GM18526 (cell line): Measurements from ENCODE around the gene CELSR2.

ENCODE experiments used
- POLR2A ChIP-seq: IDR thresholded peaks from 3 replicates; pipeline ENCODE4 v1.6.1; 2011; ENCODE audit not compliant: insufficient read length; ENCODE audit errors: extremely low read depth

The CELSR2 gene

DNA sequence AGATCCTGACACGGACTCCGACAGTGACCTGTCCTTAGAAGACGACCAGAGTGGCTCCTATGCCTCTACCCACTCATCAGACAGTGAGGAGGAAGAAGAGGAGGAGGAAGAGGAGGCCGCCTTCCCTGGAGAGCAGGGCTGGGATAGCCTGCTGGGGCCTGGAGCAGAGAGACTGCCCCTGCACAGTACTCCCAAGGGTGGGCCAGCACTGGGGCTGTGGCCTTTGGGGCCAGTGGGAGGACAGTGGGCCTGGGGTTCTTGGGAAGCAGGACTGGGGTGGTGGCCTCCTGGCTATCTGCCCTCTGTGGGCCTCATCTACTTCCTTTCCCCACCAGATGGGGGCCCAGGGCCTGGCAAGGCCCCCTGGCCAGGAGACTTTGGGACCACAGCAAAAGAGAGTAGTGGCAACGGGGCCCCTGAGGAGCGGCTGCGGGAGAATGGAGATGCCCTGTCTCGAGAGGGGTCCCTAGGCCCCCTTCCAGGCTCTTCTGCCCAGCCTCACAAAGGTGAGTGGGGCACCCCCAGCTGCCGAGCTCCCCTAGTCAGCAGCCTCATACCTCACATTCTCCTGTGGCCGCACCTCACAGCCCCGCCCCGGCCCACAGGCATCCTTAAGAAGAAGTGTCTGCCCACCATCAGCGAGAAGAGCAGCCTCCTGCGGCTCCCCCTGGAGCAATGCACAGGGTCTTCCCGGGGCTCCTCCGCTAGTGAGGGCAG is 23.6 kb downstream of the CELSR2 start:
- no peak for TF ChIP-seq POLR2A

DNA sequence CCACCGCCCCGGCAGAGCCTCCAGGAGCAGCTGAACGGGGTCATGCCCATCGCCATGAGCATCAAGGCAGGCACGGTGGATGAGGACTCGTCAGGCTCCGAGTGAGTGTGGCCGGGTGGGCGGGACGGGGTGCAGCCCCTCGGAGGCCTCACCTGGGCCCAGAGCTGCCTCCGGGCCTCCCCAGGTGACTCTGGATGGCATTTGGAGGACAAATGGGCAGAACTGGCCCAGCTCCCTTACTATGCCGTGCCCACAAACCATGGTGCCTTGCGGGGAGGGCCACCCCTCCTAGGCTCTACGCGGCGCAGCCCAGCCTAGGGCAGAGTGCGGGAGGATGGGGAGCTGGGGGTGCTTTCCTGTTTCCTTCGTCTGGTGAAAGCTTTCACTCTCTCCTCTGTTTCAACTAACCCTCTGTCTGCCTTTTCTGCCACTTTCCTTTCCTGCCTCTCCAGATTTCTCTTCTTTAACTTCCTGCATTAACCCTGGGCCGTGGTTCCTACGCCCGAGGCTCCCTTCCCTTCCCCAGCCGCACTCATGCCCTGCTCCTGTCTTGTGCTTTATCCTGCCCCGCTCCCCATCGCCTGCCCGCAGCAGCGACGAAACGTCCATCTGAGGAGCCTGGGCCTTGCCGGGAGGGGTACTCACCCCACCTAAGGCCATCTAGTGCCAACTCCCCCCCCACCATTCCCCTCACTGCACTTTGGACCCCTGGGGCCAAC is 24.4 kb downstream of the CELSR2 start:
- TF ChIP-seq POLR2A = no peak

DNA sequence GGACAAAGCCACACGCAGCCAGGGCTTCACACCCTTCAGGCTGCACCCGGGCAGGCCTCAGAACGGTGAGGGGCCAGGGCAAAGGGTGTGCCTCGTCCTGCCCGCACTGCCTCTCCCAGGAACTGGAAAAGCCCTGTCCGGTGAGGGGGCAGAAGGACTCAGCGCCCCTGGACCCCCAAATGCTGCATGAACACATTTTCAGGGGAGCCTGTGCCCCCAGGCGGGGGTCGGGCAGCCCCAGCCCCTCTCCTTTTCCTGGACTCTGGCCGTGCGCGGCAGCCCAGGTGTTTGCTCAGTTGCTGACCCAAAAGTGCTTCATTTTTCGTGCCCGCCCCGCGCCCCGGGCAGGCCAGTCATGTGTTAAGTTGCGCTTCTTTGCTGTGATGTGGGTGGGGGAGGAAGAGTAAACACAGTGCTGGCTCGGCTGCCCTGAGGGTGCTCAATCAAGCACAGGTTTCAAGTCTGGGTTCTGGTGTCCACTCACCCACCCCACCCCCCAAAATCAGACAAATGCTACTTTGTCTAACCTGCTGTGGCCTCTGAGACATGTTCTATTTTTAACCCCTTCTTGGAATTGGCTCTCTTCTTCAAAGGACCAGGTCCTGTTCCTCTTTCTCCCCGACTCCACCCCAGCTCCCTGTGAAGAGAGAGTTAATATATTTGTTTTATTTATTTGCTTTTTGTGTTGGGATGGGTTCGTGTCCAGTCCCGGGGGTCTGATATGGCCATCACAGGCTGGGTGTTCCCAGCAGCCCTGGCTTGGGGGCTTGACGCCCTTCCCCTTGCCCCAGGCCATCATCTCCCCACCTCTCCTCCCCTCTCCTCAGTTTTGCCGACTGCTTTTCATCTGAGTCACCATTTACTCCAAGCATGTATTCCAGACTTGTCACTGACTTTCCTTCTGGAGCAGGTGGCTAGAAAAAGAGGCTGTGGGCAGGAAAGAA is 25.5 kb downstream of the CELSR2 start:
- TF ChIP-seq POLR2A = no peak

DNA sequence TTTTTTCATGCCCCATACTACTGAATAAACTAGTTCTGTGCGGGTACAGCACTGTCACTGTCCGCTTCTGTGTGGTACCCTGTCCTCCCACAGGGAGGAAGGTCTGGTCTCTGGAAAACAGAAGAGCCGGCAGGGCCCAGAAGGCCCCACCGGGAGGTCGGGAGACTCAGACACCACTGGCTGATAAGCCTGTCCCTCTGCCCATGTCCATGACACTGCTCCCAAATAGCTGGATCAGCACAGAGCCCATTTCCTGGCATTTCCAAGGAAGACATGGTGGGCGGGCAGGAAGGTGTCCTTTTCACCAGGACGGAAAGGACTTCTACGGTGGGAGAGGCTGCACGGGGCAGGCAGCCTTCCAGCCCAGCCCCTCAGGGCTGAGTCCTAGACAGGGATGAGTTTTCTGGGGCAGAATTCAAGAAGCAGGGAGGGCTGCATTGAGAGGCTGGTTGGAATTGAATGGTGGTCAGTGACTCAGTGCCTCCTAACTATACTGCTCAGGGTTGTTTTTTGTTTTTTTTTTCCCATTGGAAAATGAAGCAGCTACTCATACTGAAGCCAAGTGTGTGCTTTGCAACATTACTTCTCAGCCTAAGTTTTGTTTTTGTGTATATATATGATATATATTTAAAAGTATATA is 26.5 kb downstream of the CELSR2 start:
- no peak for TF ChIP-seq POLR2A

DNA sequence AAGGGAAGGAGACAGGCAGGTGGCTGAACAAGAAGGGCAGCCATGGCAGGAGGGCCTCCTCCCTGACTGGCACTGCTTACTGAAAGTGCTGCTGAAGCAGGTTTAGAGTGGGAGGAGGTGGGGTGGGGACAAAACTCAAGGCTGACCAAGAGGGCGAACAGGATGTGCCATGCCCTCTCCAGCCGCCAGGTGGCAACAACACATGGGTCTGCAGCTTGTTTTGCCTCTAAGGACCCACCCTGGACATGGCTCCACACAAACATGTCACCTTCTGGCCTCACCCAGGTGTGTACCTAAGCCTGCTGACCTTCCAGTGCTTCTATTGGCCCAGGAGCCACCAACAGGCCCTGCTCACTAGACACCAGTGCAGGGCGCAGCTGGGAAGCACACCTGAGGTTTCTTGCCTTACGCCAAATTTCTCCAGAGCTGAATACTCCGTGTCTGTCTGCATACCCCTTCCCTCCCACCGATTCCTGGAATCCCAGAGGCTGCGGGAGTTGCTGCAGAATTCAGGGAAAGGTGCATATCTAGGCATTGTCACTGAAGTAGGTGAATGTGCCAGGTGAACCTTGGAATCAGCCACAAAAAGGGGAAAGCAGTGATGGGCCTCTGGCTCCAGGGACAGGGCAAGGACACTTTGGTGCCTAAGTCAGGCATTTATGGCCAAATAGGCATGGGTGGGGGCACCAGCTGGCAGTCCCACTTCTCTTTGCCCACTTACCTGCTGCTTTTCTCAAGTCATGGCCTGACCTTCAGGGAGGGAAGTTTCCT is 28.3 kb downstream of the CELSR2 start:
- no peak for TF ChIP-seq POLR2A

DNA sequence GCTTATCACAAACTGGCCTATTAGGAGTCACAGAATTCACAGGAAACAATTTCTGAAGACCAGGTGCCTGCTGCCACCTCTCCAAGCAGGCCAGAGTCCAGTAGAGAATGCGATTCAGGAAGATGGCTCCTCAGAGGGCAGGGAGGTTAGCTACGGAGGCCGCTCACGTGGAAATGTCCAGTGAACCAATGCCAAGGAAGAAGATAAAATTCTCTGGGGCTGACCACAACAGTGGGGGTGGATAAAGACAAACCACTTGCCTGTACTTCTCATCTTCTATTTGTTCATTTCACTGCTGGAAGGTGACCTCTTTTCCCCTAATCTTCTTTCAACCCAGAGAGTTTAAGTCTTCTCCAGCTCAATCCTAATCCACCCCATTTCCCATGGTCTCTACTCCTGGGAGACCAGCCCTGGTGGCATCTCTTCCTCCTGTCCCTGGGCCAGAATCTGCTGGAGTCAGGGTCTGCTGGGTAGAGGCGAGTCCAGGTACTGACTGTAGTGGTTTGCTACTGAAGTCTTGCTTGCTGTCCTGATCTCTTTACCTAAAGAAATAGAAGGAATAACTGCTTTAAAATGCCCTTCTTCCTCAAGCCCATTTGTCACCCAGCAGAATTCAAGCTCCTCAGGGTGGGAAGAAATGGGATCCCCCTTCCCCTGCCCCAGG is 30.4 kb downstream of the CELSR2 start:
- no peak for TF ChIP-seq POLR2A

DNA sequence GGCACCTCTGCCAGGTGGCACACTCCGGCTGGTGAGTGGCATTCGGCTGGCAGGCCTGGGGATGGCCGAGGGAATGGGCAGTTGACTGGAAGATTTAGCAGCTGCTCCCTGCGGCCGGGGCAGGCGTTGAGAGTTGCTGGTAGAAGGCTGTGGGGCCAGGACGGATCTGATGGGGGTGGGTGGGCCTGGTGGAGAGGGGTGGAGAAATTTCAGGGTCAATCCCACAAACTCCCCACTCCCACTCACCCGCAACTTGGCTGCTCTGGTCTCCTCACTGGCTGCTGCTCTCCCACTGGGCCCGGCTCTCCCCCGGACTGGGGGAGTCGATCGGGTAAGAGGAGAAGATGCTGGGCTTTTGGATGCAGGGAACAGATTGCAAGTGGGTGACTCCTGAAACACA is 31.5 kb downstream of the CELSR2 start:
- TF ChIP-seq POLR2A = no peak

DNA sequence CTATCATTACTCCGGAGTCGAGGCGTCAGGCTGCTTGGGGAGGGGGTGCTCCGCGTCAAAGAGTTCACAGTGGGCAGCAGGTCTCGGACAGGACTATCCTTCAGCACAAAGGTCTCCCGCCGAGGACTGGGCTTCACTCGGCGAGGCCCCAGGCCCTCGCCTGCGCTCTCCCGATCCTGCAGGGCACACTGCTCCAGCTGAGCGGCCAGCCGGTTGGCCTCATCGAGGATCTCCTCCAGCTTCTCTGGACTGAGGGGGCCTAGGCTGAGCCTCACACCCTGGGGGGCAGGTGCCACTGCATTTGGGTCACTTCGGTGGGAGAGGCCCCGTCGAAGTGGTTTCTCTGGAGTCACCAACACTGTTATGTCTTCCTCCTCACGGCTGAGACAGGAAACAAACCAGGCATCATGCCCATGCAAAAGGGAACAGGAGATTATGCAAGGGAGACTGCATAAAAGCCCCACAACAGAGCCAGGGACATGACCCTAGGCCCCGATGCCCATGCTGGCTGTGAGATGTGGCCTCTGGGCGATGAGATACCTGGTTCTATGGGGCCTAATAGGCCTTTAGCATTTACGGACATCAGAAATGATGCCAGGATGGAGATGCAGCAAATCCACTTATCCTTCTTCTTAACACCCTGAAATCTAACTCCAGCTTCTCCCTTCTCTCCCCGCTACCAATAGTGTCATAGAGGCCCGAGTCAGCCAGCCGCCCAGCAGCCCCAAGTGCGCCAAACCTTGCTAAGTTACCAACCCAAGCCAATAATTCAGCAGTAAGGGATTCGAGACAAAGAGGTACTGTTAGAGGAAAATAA is 32.5 kb downstream of the CELSR2 start:
- TF ChIP-seq POLR2A = no peak

DNA sequence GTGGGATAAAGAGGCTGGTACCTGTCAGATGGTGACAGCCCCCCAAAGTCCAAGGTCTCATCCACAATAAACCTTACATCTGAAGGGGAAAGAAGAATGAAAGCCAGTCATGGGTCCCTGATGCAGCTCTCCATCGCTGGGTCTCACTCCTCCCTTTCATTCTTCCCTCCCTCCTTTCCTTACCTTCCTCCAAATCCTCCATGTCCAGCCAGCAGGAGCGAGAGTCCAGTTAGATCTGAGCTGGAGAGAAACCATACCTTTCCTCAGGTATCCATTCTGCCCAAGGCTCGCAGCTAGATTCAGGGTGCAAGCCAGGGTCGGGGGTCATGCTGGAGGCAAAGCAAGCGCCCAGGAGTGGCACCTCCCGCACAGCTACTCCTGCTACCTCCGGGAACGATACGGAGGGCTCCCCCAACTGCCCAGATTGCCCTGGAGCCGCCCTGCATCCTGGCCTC is 33.2 kb downstream of the CELSR2 start:
- TF ChIP-seq POLR2A = no peak

DNA sequence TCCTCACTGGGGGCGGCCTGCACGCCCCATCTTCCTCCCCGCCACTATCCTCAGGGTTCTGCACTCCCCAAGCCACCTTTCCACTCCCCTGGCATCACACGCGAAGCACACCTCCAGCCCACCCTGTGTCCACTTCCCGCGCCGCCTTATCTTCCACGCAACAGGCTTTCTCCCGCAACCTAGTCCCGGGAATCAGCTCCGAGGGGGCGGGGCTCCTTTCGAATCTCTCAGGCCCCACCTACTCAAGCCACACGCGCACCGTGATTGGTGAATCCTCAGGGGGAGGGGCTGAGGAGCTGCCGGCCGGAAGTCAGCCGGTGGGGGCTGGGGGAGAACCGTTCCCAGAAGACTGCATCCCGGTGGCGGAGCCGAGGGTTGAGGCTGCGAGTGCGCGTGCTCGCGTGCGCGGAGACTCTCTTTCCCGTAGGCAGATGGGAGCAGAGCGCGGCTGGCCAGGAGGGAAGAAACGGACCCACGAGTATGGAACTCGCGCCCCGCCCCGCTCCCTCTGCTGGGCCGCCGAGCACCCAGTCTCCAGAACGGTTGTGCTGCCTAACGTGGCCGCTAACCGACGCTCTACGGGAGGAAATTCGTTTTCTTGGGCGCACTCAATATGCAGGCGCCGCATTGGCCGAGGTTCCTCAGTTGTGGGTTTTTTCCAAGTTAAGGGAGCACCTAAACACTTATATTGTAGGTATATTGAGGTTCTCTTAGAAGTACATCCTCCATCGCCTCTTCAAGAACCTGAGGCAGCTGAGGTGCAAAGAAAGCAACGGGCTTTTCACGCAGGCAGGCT is 33.8 kb downstream of the CELSR2 start, which contains the start of gene PSRC1:
TSS of gene PSRC1 (minus strand) at position 194 of the 796 bp plus-strand sequence.
- TF ChIP-seq POLR2A = peak; percentile 82

DNA sequence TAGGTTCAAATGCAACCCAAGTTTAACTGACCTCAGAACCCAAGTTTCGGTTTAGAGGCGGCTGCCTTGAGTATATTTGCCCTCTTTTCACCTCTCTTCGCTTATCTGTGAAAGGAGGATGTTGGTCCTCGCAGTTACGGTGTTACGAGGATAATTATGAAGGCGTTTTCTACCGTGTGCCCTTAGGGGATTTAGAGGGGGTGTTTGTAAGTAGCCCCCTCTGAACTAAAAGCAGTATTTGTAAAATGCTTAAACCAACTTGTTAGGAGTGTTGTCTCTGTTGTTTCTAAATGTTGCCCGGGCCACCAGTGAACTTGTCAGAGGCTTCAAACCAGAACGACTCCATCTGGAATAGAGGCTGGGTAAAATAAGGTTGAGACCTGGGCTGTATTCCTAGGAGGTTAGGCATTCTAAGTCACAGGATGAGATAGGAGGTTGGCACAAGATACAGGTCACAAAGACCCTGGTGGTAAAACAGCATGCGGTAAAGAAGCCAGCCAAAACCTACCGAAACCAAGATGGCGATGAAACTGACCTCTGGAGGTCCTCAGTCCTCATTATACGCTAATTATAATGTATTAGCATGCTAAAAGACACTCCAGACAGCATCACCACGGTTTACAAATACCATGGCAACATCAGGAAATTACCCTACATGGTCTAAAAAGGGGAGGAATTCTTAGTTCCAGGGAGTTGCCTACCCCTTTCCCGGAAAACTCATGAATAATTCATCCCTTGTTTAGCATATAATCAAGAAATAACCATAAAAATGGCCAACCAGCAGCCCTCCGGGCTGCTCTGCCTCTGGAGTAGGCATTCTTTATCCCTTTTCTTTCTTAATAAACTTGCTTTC is 34.6 kb downstream of the CELSR2 start:
- no peak for TF ChIP-seq POLR2A

DNA sequence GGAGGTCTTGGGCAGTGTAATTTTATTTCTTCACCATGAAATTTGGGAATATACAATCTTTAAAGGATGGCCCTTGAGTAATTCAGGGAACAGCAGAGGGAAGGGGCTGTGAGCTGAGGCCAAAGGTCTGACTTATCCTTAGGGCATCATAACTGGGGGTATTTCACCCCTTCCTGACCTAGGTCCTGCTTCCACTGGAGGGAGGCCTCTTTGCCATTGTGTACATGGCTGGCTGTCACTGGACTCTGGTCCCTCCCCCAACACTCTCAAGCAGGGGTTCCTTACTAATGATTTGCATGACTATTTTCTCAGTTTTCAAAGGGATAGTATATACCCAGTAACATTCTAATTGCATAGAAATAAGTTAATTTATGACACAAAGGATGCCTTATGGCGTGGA is 40.8 kb downstream of the CELSR2 start:
- no peak for TF ChIP-seq POLR2A
